SU-DHL-6 (cell line): ENCODE data around the gene CNDP1.

Experiments
- H2AFZ ChIP-seq: fragments of 200-600 bp; sonication (generic); 2 replicates; pipeline ENCODE4 v1.6.1; 2014; ENCODE audit warnings: low read depth, mild to moderate bottlenecking, moderate library complexity, mixed read lengths, antibody characterized with exemption, low read length; ENCODE audit not compliant: severe bottlenecking
- H3F3A ChIP-seq: fragments of 200-600 bp; shearing (Covaris generic); 2 replicates; pipeline ENCODE4 v1.6.0; 2016; ENCODE audit warnings: antibody characterized with exemption, mild to moderate bottlenecking; ENCODE audit not compliant: insufficient read depth
- H3K27ac ChIP-seq: fragments of 200-600 bp; sonication (generic); 2 replicates; pipeline ENCODE4 v1.5.1; 2016; ENCODE audit warnings: low read depth, mild to moderate bottlenecking, low read length, moderate library complexity, mixed read lengths
- H3K27me3 ChIP-seq: fragments of 200-600 bp; sonication (generic), shearing (Covaris generic); 2 replicates; pipeline ENCODE4 v1.6.0; 2014; ENCODE audit warnings: mild to moderate bottlenecking, low read length
- H3K36me3 ChIP-seq: fragments of 200-600 bp; sonication (generic); 2 replicates; pipeline ENCODE4 v1.6.1; 2014; ENCODE audit warnings: mild to moderate bottlenecking, low read length, mixed read lengths
- H3K4me2 ChIP-seq: fragments of 300-600, 200-600 bp; shearing (Covaris generic), sonication (generic); 2 replicates; pipeline ENCODE4 v1.6.0; 2014; ENCODE audit warnings: low read length, low read depth, mild to moderate bottlenecking; ENCODE audit not compliant: poor library complexity, severe bottlenecking
- H3K4me3 ChIP-seq: fragments of 200-600 bp; sonication (generic); 2 replicates; pipeline ENCODE4 v1.5.1; 2014; ENCODE audit warnings: antibody characterized with exemption, low read length, mild to moderate bottlenecking, mixed read lengths; ENCODE audit not compliant: insufficient read depth, poor library complexity, severe bottlenecking
- H3K79me2 ChIP-seq: fragments of 200-600 bp; sonication (generic); 2 replicates; pipeline ENCODE4 v1.6.1; 2014; ENCODE audit warnings: mild to moderate bottlenecking, low read length, moderate library complexity; ENCODE audit not compliant: insufficient read depth
- H3K9ac ChIP-seq: fragments of 200-600 bp; sonication (generic); 2 replicates; pipeline ENCODE4 v1.7.0; 2014; ENCODE audit warnings: mild to moderate bottlenecking, low read length
- H3K9me2 ChIP-seq: fragments of 200-600 bp; sonication (generic); replicated peaks from 2 replicates; pipeline ENCODE4 v1.6.1; 2014; ENCODE audit warnings: low read length; ENCODE audit not compliant: insufficient read depth
- H3K9me3 ChIP-seq: fragments of 200-600 bp; sonication (generic); 2 replicates; pipeline ENCODE4 v1.6.1; 2014; ENCODE audit warnings: low read length, mixed read lengths; ENCODE audit not compliant: insufficient read depth
- H4K20me1 ChIP-seq: fragments of 200-600 bp; sonication (generic); 2 replicates; pipeline ENCODE4 v1.6.1; 2014; ENCODE audit warnings: low read depth, mild to moderate bottlenecking, antibody characterized with exemption, low read length, moderate library complexity, mixed read lengths
- EZH2phosphoT487 ChIP-seq: fragments of 200-600 bp; sonication (generic), shearing (Covaris generic); conservative IDR thresholded peaks from 2 replicates; pipeline ENCODE4 v1.6.1; 2018; ENCODE audit warnings: mild to moderate bottlenecking, antibody characterized with exemption, low read length, moderate library complexity, mixed read lengths
- TF ChIP-seq, protein P1 (sequence below): fragments of 200-600 bp; sonication (generic); IDR thresholded peaks from one replicate; pipeline ENCODE4 v1.5.1; 2017; ENCODE audit warnings: antibody characterized with exemption, mild to moderate bottlenecking, low read length, moderate library complexity; ENCODE audit not compliant: insufficient read depth, poor library complexity, severe bottlenecking

CNDP1 gene

DNA sequence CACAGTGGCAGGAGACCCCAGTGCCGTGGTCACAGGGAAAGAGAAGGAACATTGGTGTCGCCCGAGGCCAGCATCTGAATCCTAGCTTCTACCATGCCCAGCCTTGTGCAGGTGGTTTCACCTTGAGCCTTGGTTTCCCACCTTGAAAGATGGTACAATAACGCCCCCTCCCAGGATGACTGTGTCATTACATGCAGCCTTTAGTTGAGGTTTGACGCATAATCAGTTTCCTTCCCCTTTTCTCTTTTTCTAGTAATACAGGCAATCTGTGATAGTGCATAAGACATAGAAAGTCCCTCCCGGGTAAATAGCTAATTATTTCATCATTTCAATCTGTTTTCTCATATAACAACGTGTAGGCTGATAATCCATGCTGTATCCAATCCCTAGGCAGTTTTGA lies 33.5 kb downstream of the CNDP1 start:
- H3F3A ChIP-seq, result no peaks in the 10 kb centered on the region
- no peak overlapping the region for H2AFZ ChIP-seq
- H3K79me2 ChIP-seq, result no peaks in the 10 kb centered on the region
- no peak overlapping the region for H3K9ac ChIP-seq
- no peaks in the 10 kb centered on the region for H4K20me1 ChIP-seq
- no peak overlapping the region for H3K27ac ChIP-seq
- H3K27me3 ChIP-seq, result no peaks in the 10 kb centered on the region
- TF ChIP-seq, protein P1, sequence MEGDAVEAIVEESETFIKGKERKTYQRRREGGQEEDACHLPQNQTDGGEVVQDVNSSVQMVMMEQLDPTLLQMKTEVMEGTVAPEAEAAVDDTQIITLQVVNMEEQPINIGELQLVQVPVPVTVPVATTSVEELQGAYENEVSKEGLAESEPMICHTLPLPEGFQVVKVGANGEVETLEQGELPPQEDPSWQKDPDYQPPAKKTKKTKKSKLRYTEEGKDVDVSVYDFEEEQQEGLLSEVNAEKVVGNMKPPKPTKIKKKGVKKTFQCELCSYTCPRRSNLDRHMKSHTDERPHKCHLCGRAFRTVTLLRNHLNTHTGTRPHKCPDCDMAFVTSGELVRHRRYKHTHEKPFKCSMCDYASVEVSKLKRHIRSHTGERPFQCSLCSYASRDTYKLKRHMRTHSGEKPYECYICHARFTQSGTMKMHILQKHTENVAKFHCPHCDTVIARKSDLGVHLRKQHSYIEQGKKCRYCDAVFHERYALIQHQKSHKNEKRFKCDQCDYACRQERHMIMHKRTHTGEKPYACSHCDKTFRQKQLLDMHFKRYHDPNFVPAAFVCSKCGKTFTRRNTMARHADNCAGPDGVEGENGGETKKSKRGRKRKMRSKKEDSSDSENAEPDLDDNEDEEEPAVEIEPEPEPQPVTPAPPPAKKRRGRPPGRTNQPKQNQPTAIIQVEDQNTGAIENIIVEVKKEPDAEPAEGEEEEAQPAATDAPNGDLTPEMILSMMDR, result no peak
- TF ChIP-seq EZH2phosphoT487, result no peak
- peaks cover 5% of the 10 kb centered on the region; the same call in 1 of the 2 replicates for H3K9me3 ChIP-seq
- no peak overlapping the region for H3K4me2 ChIP-seq
- H3K4me3 ChIP-seq, result no peak overlapping the region
- no peaks in the 10 kb centered on the region for H3K36me3 ChIP-seq
- H3K9me2 ChIP-seq, result no peaks in the 10 kb centered on the region

DNA sequence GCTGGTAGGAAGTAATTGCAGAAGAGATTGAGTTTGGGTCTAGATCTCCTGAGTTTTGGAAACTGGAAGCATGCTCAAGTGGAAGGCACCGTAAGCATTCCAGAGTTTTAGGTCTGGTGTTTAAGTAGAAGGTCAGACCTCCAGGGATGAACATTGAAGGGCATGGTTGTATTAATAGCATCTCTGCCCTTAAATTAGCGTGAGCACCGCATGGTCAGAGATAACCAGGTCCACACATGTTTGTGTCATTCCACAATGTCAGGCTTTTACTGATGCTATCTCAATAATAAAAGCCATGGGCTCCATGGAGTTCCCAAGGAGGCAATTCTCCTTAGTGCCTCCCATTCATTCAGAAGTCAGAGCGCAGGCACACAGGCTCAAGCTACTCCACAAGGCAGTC lies 35.1 kb downstream of the CNDP1 start:
- H4K20me1 ChIP-seq, result no peaks in the 10 kb centered on the region
- no peak overlapping the region for H3K4me3 ChIP-seq
- H3K9me2 ChIP-seq, result no peaks in the 10 kb centered on the region

DNA sequence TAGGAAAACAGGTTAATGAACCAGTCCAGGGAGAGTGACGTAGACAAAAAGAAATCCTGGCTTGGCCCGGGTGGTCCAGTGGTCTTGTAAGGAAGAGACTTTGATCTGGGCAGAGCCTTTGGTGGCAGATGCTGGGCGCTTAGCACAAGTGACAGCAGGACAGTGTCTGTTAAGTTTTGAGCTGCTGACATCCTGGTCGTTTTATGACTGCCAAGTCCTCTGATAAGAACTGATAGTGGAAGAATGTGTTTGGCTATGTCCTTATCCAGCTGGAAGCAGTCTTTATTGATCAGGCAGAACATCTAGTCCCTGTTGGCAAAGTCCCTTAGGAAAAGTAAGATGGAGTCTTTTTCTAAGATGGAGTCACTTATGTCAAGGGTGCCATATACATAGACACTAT lies 36.0 kb downstream of the CNDP1 start:
- Histone ChIP-seq H3K27ac (no peak overlapping the region), H3K79me2 (no peaks in the 10 kb centered on the region), H3F3A (no peaks in the 10 kb centered on the region), H3K4me2 (no peak overlapping the region), H3K9me2 (no peaks in the 10 kb centered on the region), H2AFZ (no peak overlapping the region), H3K27me3 (no peaks in the 10 kb centered on the region), H3K4me3 (no peak overlapping the region), H3K9me3 (peaks cover 5% of the 10 kb centered on the region; the same call in 1 of the 2 replicates), H3K9ac (no peak overlapping the region), H4K20me1 (no peaks in the 10 kb centered on the region), H3K36me3 (no peaks in the 10 kb centered on the region)
- no peak for TF ChIP-seq EZH2phosphoT487
- TF ChIP-seq, protein P1, result no peak

More for the DNA sequence above, 35.1 kb downstream of the CNDP1 start:
- Histone ChIP-seq H3K36me3 (no peaks in the 10 kb centered on the region), H3K27me3 (no peaks in the 10 kb centered on the region), H3F3A (no peaks in the 10 kb centered on the region), H3K9ac (no peak overlapping the region), H2AFZ (no peak overlapping the region), H3K27ac (no peak overlapping the region), H3K9me3 (peaks cover 5% of the 10 kb centered on the region; the same call in 1 of the 2 replicates), H3K4me2 (no peak overlapping the region), H3K79me2 (no peaks in the 10 kb centered on the region)
- TF ChIP-seq EZH2phosphoT487, result no peak
- TF ChIP-seq, protein P1, result no peak
